IPS-11a (cell line): ENCODE measurements around the gene GTF2IRD1.
"Not testable (repeated sequence)": the region's sequence is repeated elsewhere in the genome, so short reads cannot be mapped to it uniquely, and the experiment has no call there.

ENCODE experiments used
- H3K4me3 ChIP-seq: one replicate; pipeline ENCODE4 v1.5.1; 2013; ENCODE audit warnings: low read depth, low read length, control low read depth

Gene GTF2IRD1

DNA sequence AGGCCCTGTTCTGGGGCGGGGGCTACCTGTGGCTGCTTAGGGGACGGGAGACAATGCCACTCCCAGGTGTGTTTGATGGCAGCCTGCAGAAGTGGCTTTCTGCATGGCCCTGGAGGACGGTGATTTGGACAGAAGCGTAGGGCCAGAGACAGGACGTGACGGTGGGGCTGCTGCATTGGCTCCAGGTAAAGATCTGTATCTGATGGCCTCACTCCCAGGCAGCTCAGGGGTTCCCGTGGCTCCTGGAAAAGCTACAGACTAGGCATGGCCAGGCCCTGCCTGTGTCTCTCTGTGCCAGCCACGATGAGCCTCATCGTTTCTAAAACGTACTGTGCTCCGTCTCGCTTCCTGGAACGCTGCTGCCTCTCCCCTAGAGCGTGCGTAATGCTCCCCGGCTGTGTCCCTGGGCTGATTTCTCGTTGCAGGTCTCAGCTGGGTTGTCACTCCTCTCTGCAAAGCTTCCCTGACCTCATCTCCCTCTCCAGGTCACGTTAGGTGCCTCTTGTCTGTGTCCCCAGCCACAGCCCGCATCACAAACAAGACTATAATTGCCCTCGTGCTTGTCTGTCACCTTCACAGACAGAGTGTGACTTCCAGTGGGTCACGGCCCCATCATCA, 12.6 kb downstream of the GTF2IRD1 start:
- H3K4me3 ChIP-seq: no peak overlapping the region

GRCh38 chr7:74467876-74468275, 14.2 kb downstream of the GTF2IRD1 start:
- no peak overlapping the region for H3K4me3 ChIP-seq

- H3K4me3 ChIP-seq: no peak overlapping the region
Observed at GRCh38 chr7:74470504-74470903, 16.8 kb downstream of the GTF2IRD1 start.

- no peak overlapping the region for H3K4me3 ChIP-seq
Observed at GRCh38 chr7:74473116-74473515, 19.4 kb downstream of the GTF2IRD1 start.

DNA sequence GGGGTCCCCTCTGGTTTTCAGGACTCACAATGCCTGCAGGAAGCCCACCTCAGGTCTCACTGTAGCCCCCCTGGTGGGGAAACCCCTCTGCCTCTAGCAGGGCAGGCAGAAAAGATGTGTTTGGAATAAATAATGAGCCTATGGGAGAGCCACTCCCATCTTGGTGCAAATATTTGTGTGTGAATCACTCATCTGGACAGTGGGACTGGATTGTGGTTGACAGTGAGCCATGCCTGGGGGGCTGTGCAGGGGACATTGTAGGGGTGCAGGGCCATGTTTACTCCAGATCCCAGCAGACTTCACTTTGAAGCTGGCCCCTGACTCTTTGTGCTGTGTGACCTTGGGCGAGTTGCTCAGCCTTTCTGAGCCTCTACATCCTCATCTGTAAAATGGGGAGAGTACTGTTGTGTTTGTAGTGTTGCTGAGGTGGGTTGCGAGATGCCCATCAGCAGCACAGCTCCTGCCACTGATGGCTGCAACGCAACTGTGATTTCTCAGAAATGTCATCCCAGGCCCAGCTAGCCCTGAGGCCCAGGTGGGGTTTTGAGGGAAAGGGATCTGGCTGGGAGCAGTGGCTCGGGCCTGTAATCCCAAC, 20.7 kb downstream of the GTF2IRD1 start:
- H3K4me3 ChIP-seq: no peak overlapping the region

DNA sequence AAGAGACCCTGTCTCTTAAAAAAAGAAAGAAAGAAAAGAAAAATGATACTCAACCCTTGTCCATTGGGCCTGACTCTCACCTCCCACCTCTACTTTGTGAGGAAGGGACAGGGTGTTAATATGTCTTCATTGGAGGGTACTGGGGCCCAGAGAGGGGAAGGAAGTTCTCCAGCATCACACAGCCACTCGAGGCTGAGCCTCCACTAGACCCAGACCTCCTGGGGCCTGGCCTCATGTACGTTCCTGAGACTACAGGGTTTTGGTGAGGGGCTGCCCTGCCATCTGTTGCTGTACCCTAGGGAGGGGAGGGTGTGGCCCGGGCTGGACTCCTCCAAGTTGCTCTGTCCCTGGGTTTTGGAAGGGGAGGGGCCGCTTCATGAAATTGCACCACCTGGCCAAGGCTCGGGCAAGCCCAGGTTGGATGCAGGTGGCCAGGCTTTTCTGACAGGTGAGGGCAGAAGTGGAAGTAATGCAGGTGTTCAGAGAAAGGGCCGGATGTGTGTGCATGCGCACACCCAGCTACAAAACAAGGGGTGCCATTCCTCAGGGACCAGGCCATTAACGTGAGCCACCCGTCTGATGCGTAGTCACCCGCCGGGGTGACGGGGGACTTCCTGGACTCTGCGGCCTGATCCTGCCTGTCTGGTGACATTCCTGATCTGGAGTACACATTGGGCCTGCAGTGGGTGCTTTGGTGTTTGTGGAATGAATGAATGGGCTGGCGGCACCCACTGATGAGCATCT, 21.7 kb downstream of the GTF2IRD1 start:
- H3K4me3 ChIP-seq: no peak overlapping the region

- no peak overlapping the region for H3K4me3 ChIP-seq
Observed at GRCh38 chr7:74475987-74476350, 22.3 kb downstream of the GTF2IRD1 start.

- H3K4me3 ChIP-seq: no peak overlapping the region
Observed at GRCh38 chr7:74476626-74477025, 22.9 kb downstream of the GTF2IRD1 start.

DNA sequence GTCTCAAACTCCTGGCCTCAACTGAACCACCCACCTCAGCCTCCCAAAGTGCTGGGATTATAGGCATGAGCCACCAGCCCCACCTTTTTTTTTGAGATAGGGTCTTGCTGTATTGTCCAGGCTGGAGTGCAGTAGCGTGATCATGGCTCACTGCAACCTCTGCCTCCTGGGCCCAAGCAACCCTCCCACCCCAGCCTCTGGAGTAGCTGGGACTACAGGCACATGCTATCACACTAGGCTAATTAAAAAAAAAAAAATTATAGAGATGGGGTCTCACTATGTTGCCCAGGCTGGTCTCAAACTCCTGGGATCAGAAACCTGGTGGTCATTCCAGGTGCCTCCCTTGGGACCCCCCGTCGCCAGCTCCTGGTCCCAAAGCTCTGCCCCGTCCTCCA, 25.0 kb downstream of the GTF2IRD1 start:
- H3K4me3 ChIP-seq: no peak overlapping the region

DNA sequence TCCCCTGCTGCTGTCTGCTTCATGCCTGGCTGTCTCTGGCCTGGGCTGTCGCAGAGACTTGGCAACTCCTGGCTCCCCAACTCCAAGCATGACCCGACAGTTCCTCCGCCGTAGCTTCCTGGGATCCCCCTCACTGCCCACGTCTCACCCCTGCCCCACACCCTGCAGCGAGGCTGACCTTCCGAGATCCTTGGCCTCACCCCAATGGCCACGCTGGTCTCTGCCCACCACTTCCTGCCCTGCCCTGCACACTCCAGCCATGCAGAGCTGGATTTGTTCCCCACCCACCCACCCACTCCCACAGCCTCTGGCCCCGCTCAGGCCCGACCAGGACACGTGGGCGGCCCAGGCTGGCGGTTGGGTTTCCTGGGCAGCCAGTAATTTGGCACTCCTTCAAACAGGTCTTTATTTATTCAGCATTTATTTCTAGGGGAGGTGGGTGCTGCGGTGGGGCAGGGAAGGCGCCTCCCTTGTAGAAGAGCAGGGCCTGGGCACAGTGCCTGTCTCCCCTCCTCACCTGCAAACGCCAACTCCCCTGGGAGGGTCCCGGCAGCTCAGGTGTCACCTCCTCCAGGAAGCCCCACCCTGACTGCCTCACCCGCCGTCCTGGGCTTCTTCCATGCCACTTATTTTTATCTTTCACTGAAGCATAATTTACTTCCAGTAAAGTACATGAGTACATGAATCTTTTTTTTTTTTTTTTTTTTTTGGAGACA, 25.5 kb downstream of the GTF2IRD1 start:
- H3K4me3 ChIP-seq: no peak overlapping the region

- no peak overlapping the region for H3K4me3 ChIP-seq
Observed at GRCh38 chr7:74479961-74480829, 26.5 kb downstream of the GTF2IRD1 start.

GRCh38 chr7:74480861-74481417, 27.2 kb downstream of the GTF2IRD1 start:
- no peak overlapping the region for H3K4me3 ChIP-seq

- no peak overlapping the region for H3K4me3 ChIP-seq
Observed at GRCh38 chr7:74481458-74482196, 27.9 kb downstream of the GTF2IRD1 start.

DNA sequence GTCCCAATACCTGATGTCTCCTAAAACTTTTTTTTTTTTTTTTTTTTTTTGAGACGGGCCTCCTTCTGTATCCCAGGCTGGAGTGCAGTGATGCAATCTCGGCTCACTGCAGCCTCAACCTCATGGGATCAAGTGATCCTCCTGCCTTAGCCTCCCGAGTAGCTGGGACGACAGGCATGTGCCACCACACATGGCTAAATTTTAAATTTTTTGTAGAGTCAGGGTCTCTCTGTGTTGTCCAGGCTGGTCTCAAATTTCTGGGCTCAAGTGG, 28.4 kb downstream of the GTF2IRD1 start:
- H3K4me3 ChIP-seq: no peak overlapping the region

DNA sequence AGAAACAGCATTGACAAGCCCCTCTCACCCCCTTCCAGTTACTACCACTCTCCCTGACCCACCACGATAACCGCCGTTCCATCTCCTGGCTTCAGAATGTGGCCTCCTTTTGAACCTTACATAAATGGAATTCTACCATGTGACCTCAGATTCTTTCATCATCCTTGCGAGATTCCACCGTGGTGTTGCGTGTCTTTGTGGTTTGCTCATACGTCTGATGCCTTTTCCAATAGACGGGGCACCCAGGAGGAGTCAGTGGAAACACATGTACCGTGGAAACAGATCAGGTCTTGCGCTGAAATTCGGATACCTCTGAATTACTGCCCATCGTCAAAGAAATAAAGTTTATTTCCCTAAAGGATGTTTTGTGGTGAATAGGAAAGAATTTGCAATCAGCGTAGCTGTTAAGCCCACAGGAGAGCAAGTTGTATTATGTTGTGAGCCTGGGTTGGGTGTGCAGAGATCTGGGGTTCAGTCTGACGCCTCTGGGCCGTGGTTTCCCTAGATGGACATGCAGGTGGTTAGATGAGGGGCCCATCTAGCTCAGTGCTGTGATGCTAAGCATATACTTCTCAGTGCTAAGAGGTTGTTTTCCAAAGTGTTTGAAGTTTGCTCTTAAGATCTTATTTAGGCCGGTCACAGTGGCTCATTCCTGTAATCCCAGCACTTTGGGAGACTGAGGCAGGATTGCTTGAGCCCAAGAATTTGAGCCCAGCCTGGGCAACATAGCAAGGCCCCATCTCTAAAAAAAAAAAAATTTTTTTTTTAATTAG, 29.1 kb downstream of the GTF2IRD1 start:
- H3K4me3 ChIP-seq: no peak overlapping the region

GRCh38 chr7:74483402-74484336, 30.0 kb downstream of the GTF2IRD1 start:
- H3K4me3 ChIP-seq: no peak overlapping the region

- no peak overlapping the region for H3K4me3 ChIP-seq
Observed at GRCh38 chr7:74485611-74486010, 31.9 kb downstream of the GTF2IRD1 start.

DNA sequence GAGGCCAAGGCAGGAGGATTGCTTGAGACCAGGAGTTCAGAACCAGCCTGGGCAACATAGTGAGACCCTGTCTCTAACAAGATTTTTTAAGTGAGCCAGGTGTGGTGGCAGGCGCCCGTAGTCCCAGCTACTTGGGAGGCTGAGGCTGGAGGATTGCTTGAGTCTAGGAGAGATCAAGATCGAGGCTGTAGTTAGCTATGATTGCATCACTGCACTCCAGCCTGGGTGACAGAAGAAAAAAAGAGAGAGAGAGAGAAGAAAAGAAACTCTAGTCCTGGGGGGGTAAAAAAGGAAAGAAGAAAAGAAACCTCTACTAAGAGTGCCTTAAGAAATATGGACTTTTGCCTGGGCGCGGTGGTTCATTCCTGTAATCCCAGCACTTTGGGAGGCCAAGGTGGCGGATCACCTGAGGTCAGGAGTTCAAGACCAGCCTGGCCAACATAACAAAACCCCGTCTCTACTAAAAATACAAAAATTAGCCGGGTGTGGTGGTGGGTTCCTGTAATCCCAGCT, 34.9 kb downstream of the GTF2IRD1 start:
- H3K4me3 ChIP-seq: not testable (repeated sequence)
